KBM-7 (cell line): ENCODE measurements around the gene MRPS6.

Experiments used
- DNase-seq: peaks from one replicate; pipeline ENCODE4 v3.0.0-alpha.2; 2015
- in situ Hi-C: fragments of 300-500 bp; cut with MboI; formaldehyde crosslinking; loops from 2 replicates; pipeline ENCODE4 v1.14.3; 2020; ENCODE audit warnings: low sequenced_read_pairs, low pct_unique_long_range_greater_than_20kb, mixed read lengths

The MRPS6 gene

GRCh38 chr21:34073032-34073748, at the start of gene MRPS6, which contains the start of gene SLC5A3:
Gene MRPS6 (plus strand): TSS chr21:34073578. CDS start chr21:34073701, 123 bp downstream.
Gene SLC5A3 (plus strand): TSS chr21:34073578. CDS start chr21:34095199, 21,621 bp downstream.
- in situ Hi-C loops = no loop called here
- peak; percentile 78 for DNase-seq

- in situ Hi-C loops = no loop called here
- DNase-seq = no peak
Measured at GRCh38 chr21:34023691-34024373, 49.5 kb upstream of the MRPS6 start.

- DNase-seq = no peak
- in situ Hi-C loops = no loop called here
Measured at GRCh38 chr21:34024374-34024693, 49.0 kb upstream of the MRPS6 start.

- no peak for DNase-seq
- in situ Hi-C loops = no loop called here
Measured at GRCh38 chr21:34027721-34028461, 45.5 kb upstream of the MRPS6 start.

- DNase-seq = no peak
- in situ Hi-C loops = no loop called here
Measured at GRCh38 chr21:34029743-34030528, 43.4 kb upstream of the MRPS6 start.

GRCh38 chr21:34031835-34032370, 41.5 kb upstream of the MRPS6 start:
- in situ Hi-C loops = no loop called here
- DNase-seq = no peak

GRCh38 chr21:34034369-34035014, 38.9 kb upstream of the MRPS6 start:
- DNase-seq = no peak

GRCh38 chr21:34035619-34036354, 37.6 kb upstream of the MRPS6 start:
- DNase-seq = no peak
- in situ Hi-C loops = no loop called here

More at GRCh38 chr21:34034369-34035014, 38.9 kb upstream of the MRPS6 start:
- in situ Hi-C loops = no loop called here

GRCh38 chr21:34037009-34037795, 36.2 kb upstream of the MRPS6 start:
- in situ Hi-C loops = no loop called here
- no peak for DNase-seq

GRCh38 chr21:34039678-34040382, 33.5 kb upstream of the MRPS6 start:
- in situ Hi-C loops = no loop called here
- no peak for DNase-seq

GRCh38 chr21:34042735-34043134, 30.6 kb upstream of the MRPS6 start:
- in situ Hi-C loops = no loop called here
- no peak for DNase-seq

GRCh38 chr21:34043333-34043732, 30.0 kb upstream of the MRPS6 start:
- DNase-seq = no peak
- in situ Hi-C loops = no loop called here

GRCh38 chr21:34046917-34047316, 26.5 kb upstream of the MRPS6 start:
- no peak for DNase-seq
- in situ Hi-C loops = no loop called here

- no peak for DNase-seq
- in situ Hi-C loops = no loop called here
Measured at GRCh38 chr21:34047835-34048234, 25.5 kb upstream of the MRPS6 start.

- DNase-seq = no peak
- in situ Hi-C loops = no loop called here
Measured at GRCh38 chr21:34052171-34052570, 21.2 kb upstream of the MRPS6 start.

GRCh38 chr21:34054259-34054658, 19.1 kb upstream of the MRPS6 start:
- in situ Hi-C loops = no loop called here

GRCh38 chr21:34055615-34056014, 17.8 kb upstream of the MRPS6 start:
- in situ Hi-C loops = no loop called here
- DNase-seq = peak; percentile 28

More at GRCh38 chr21:34054259-34054658, 19.1 kb upstream of the MRPS6 start:
- no peak for DNase-seq
